CD4-positive, alpha-beta T cell treated with Interleukin-6 for 4 hours (primary cell): ENCODE measurements around the gene SCN8A.

Source experiments
- DNase-seq: peaks from one replicate; pipeline ENCODE4 v3.0.0-alpha.2; 2020; ENCODE audit warnings: mixed read lengths

Gene SCN8A

GRCh38 chr12:51721282-51721940 lies 130.4 kb downstream of the SCN8A start:
- DNase-seq: peak; percentile 37

- DNase-seq: no peak
Measured at GRCh38 chr12:51722431-51722830, 131.4 kb downstream of the SCN8A start.

- DNase-seq: no peak
Measured at GRCh38 chr12:51726161-51726560, 135.1 kb downstream of the SCN8A start.

- no peak for DNase-seq
Measured at GRCh38 chr12:51726931-51727330, 135.9 kb downstream of the SCN8A start.

- DNase-seq: no peak
Measured at GRCh38 chr12:51729331-51729730, 138.3 kb downstream of the SCN8A start.

GRCh38 chr12:51730745-51731144 lies 139.7 kb downstream of the SCN8A start:
- no peak for DNase-seq

GRCh38 chr12:51740536-51740935 lies 149.5 kb downstream of the SCN8A start:
- no peak for DNase-seq

- no peak for DNase-seq
Measured at GRCh38 chr12:51744235-51744634, 153.2 kb downstream of the SCN8A start.

GRCh38 chr12:51744957-51745356 lies 153.9 kb downstream of the SCN8A start:
- no peak for DNase-seq

- DNase-seq: no peak
Measured at GRCh38 chr12:51746416-51746815, 155.4 kb downstream of the SCN8A start.

- DNase-seq: no peak
Measured at GRCh38 chr12:51748235-51748634, 157.2 kb downstream of the SCN8A start.

GRCh38 chr12:51749206-51749985 lies 158.4 kb downstream of the SCN8A start:
- no peak for DNase-seq

- no peak for DNase-seq
Measured at GRCh38 chr12:51749986-51750317, 158.9 kb downstream of the SCN8A start.

- DNase-seq: no peak
Measured at GRCh38 chr12:51751661-51752060, 160.6 kb downstream of the SCN8A start.

- no peak for DNase-seq
Measured at GRCh38 chr12:51752234-51752889, 161.3 kb downstream of the SCN8A start.

GRCh38 chr12:51753980-51754675 lies 163.1 kb downstream of the SCN8A start:
- no peak for DNase-seq

GRCh38 chr12:51755251-51755650 lies 164.2 kb downstream of the SCN8A start:
- no peak for DNase-seq

- DNase-seq: no peak
Measured at GRCh38 chr12:51759175-51759574, 168.1 kb downstream of the SCN8A start.

GRCh38 chr12:51759695-51760094 lies 168.7 kb downstream of the SCN8A start:
- no peak for DNase-seq

GRCh38 chr12:51760231-51760630 lies 169.2 kb downstream of the SCN8A start:
- no peak for DNase-seq

GRCh38 chr12:51763743-51764142 lies 172.7 kb downstream of the SCN8A start:
- no peak for DNase-seq

- no peak for DNase-seq
Measured at GRCh38 chr12:51766067-51766676, 175.1 kb downstream of the SCN8A start.

GRCh38 chr12:51771008-51771407 lies 180.0 kb downstream of the SCN8A start:
- no peak for DNase-seq
